Ovary (tissue), 3 donors: ENCODE results near the gene KLHL4.

Experiments
- EP300 ChIP-seq: sonication (generic); formaldehyde crosslinking; IDR thresholded peaks from one replicate; pipeline ENCODE4 v1.6.1; 2017; ENCODE audit warnings: antibody characterized with exemption
- POLR2A ChIP-seq: fragments of 450-650 bp; IDR thresholded peaks from one replicate; pipeline ENCODE4 v1.6.1; 2017; ENCODE audit warnings: antibody characterized with exemption, mild to moderate bottlenecking, moderate library complexity
- TF ChIP-seq, protein P1 (sequence below), 3 donors: fragments of 450-650 bp in 2 of 3; fragments of 200-600 bp in 1 of 3; IDR thresholded peaks; one replicate each; pipeline versions ENCODE4 v1.5.1 to v1.8.0; 2016 to 2022; ENCODE audit warnings: antibody characterized with exemption in 3 of 3, mild to moderate bottlenecking in 1 of 3
- donor health status: DM: no; HTN: no; CAD: no.

DNA sequence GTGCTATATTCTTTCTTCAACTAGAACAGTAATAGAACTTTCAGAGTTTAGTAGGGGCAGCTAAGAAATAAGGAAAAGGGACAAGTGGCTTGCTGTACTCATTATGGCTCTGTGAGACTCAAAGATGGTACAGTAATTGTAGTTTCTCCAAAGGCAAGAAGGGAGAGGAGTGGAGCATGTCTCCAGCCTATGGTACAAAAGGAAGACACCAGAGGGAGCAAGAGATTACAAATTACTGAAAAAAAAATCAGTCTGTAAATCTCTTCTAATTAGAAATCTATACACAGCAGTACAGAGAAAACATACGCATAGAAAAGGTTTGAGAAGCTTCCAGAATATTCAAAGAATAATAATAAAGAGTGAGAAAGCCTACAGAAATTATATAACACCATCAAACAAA, 61.4 kb downstream of the KLHL4 start:
- TF ChIP-seq, protein P1, sequence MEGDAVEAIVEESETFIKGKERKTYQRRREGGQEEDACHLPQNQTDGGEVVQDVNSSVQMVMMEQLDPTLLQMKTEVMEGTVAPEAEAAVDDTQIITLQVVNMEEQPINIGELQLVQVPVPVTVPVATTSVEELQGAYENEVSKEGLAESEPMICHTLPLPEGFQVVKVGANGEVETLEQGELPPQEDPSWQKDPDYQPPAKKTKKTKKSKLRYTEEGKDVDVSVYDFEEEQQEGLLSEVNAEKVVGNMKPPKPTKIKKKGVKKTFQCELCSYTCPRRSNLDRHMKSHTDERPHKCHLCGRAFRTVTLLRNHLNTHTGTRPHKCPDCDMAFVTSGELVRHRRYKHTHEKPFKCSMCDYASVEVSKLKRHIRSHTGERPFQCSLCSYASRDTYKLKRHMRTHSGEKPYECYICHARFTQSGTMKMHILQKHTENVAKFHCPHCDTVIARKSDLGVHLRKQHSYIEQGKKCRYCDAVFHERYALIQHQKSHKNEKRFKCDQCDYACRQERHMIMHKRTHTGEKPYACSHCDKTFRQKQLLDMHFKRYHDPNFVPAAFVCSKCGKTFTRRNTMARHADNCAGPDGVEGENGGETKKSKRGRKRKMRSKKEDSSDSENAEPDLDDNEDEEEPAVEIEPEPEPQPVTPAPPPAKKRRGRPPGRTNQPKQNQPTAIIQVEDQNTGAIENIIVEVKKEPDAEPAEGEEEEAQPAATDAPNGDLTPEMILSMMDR (IDR thresholded peaks at IDR 0.05), result no peak
- TF ChIP-seq POLR2A, result no peak
- TF ChIP-seq EP300, result no peak
